NK-92 treated with Interleukin-12 subunit alpha and Interleukin-12 subunit beta, amount 100 ng/mL, for 24 hours (cell line): Measurements from ENCODE around the gene SLC12A5.

ENCODE experiments used
- DNase-seq: peaks from one replicate; lab custom pipeline; 2025; lab: John Stamatoyannopoulos, UW

The SLC12A5 gene

GRCh38 chr20:46108976-46109375 lies 80.0 kb downstream of the SLC12A5 start:
- DNase-seq = no peak
